Measurements from ENCODE around the gene COLQ. TPM values are rescaled to one million over a fixed set of nuclear protein-coding genes. Genes with fewer than 3 reads are reported as not detected.

Gene COLQ
- total RNA-seq, 1 donor from 2014 or later, result 1.1 TPM

DNA sequence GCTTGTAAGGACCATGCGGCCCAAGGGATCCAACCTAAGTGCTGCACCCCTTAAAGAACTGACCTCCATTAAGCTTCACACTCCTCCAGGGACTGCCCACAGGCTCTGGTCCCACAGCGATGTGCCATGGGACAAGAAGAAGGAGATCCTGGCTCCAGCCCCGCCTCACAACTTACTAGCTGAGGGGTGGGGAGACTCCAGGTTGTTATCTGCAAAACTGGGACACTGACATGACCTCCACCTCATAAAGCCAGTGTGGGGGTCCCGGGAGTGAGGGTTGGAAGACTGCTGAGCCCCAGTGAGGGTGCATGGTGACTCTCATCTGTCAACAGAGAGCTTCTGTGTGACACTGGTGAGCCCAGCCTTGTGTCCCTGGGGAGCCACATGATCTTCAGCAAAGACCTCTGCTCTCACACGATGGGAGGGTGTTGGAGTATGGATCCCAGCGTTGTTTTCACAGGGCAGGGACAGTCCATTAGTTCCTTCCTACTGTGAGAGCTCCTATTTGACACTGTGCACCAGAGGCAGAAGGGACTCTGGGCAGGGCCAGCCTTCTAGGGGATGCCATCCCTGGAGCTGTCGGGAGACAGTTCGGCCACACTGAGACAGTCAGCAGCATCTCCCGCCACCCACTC is 67.4 kb downstream of the COLQ start:
- intact Hi-C loops (cut with DNase I), result no loop called here
- DNase-seq (no peak), ATAC-seq (no peak)
- Histone ChIP-seq H3K4me1 (no peaks in the 10 kb centered on the region), H3K27ac (no peak overlapping the region), H3K36me3 (no peaks in the 10 kb centered on the region), H3K4me3 (no peak overlapping the region), H3K9me3 (no peaks in the 10 kb centered on the region), H3K27me3 (no peaks in the 10 kb centered on the region)
- TF ChIP-seq, protein P1, sequence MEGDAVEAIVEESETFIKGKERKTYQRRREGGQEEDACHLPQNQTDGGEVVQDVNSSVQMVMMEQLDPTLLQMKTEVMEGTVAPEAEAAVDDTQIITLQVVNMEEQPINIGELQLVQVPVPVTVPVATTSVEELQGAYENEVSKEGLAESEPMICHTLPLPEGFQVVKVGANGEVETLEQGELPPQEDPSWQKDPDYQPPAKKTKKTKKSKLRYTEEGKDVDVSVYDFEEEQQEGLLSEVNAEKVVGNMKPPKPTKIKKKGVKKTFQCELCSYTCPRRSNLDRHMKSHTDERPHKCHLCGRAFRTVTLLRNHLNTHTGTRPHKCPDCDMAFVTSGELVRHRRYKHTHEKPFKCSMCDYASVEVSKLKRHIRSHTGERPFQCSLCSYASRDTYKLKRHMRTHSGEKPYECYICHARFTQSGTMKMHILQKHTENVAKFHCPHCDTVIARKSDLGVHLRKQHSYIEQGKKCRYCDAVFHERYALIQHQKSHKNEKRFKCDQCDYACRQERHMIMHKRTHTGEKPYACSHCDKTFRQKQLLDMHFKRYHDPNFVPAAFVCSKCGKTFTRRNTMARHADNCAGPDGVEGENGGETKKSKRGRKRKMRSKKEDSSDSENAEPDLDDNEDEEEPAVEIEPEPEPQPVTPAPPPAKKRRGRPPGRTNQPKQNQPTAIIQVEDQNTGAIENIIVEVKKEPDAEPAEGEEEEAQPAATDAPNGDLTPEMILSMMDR (IDR thresholded peaks at IDR 0.05), result no peak

DNA sequence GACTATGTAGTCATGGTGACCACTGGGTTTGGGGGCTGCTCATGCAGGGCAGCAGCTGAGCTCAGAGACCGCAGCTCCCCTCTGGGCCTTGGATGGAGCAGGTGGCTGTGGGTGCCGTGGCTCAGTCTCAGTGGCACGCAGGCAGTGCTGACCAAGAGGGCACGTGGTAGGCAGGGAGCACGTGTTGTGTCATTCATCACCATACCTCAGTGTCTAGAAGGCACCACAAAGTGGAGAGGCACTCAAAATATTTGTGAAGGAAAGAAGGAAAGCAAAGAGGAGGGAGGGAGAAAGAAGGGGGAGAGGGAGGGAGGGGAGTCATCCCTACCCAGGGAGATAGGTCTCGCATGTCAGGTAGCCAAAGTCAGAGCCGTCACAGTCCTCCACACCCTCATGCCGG is 68.0 kb downstream of the COLQ start:
- Histone ChIP-seq H3K27me3 (no peaks in the 10 kb centered on the region), H3K9me3 (no peaks in the 10 kb centered on the region), H3K4me3 (no peak overlapping the region), H3K4me1 (no peaks in the 10 kb centered on the region), H3K27ac (no peak overlapping the region), H3K36me3 (no peaks in the 10 kb centered on the region)
- TF ChIP-seq, protein P1 (IDR thresholded peaks at IDR 0.05), result no peak
- intact Hi-C loops (cut with DNase I), result no loop called here
- no peak for ATAC-seq
- no peak for DNase-seq

DNA sequence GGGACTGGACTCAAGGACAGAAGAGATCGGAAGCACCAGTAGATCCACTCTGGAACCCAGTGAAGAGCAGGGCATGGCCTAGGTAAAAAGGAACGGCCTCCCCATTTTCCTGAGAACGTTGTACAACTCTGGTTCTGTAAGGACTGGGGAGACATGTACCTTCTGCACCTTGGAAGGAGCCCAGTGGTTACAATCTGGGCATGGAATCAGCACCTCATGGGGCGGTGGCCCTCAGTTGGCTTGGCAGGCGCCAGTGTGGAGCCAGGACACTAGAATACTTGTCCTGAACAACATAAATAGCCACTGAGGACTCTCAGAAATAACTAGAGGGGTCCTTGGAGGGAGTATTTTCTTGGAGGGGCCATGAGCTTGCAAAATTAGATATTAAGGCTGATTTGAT is 68.5 kb downstream of the COLQ start:
- no peak for DNase-seq
- Histone ChIP-seq H3K4me1 (no peaks in the 10 kb centered on the region), H3K27ac (no peak overlapping the region), H3K36me3 (no peaks in the 10 kb centered on the region), H3K27me3 (no peaks in the 10 kb centered on the region), H3K9me3 (no peaks in the 10 kb centered on the region), H3K4me3 (no peak overlapping the region)
- intact Hi-C loops (cut with DNase I), result no loop called here
- ATAC-seq, result no peak
- TF ChIP-seq, protein P1 (IDR thresholded peaks at IDR 0.05), result no peak

DNA sequence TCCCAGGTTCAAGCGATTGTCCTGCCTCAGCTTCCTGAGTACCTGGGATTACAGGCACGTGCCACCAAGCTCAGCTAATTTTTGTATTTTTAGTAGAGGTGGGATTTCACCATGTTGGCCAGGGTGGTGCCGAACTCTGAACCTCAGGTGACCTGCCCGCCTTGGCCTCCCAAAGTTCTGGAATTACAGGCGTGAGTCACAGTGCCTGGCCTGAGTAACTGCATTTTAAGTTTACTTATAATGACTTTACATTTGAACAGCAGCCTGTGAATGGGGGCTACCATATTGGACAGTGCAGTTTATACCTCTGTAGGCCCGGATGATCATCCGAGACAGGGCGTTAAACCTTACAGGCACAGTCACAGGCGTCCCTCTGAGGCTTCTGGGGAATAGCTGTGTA is 69.3 kb downstream of the COLQ start:
- TF ChIP-seq, protein P1 (IDR thresholded peaks at IDR 0.05), result no peak

DNA sequence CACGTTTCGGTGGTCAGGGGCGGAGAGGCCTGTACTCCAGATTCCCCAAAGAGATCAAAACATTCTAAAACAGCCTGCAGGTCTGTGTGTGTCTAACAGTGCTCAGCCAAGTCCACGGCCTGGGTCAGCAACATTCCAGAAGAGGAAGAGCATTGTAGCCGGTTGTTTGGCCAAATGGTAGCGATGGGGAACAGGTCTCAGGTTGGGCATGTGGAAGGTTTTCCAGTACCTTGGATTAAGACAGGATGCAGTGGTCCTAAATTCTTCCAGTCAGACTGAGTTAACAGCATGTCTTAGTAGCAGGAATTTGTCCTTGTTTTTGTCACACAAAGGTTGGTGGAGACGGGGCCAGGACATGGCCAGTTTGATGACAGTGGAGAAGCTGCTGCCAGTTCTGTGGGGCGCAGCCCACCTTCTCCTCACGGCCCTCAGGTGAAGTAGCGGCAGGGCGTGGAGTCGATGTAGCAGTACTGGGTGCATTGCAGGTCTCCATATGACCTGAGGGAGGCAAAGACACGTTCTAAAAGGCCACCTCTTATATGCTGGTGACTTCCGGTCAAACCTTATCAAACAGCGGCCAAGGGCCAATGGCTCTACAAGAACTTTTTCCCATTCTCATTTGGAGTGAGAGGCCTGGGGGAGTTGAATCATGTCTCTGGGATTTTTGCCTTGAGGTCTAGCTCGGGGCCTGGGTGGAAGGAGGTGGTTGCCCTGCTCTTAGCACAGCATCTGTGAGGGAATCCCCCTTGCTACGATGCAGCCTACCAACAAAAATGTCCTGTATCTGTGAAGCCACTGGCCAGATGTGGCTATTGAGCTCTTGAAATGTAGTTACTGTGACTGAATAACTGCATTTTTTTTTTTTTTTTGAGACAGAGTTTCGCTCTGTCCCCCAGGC is 70.0 kb downstream of the COLQ start:
- H3K4me3 ChIP-seq, result no peak overlapping the region

More for the DNA sequence above, 69.3 kb downstream of the COLQ start:
- Histone ChIP-seq H3K27me3 (no peaks in the 10 kb centered on the region), H3K9me3 (no peaks in the 10 kb centered on the region), H3K4me1 (no peaks in the 10 kb centered on the region), H3K4me3 (no peak overlapping the region), H3K36me3 (no peaks in the 10 kb centered on the region), H3K27ac (no peak overlapping the region)
- DNase-seq, result no peak
- ATAC-seq, result no peak
- intact Hi-C loops (cut with DNase I), result no loop called here

More for the DNA sequence above, 70.0 kb downstream of the COLQ start:
- ATAC-seq (no peak), DNase-seq (no peak)
- Histone ChIP-seq H3K4me1 (no peaks in the 10 kb centered on the region), H3K36me3 (no peaks in the 10 kb centered on the region), H3K9me3 (no peaks in the 10 kb centered on the region), H3K27ac (no peak overlapping the region), H3K27me3 (no peaks in the 10 kb centered on the region)
- TF ChIP-seq, protein P1 (IDR thresholded peaks at IDR 0.05), result no peak
- intact Hi-C loops (cut with DNase I), result no loop called here

Data from upper lobe of right lung (tissue), 1 donor.